ENCODE data around the gene EME2. TPM values are rescaled to one million over a fixed set of nuclear protein-coding genes. Genes with fewer than 3 reads are reported as not detected.

EME2 gene
- total and polyA plus RNA-seq, 2 of the 13 experiments (the other 11 are each of a cell fraction or from before 2014, with no cell fraction given) = 4.4 to 7.6 TPM

DNA sequence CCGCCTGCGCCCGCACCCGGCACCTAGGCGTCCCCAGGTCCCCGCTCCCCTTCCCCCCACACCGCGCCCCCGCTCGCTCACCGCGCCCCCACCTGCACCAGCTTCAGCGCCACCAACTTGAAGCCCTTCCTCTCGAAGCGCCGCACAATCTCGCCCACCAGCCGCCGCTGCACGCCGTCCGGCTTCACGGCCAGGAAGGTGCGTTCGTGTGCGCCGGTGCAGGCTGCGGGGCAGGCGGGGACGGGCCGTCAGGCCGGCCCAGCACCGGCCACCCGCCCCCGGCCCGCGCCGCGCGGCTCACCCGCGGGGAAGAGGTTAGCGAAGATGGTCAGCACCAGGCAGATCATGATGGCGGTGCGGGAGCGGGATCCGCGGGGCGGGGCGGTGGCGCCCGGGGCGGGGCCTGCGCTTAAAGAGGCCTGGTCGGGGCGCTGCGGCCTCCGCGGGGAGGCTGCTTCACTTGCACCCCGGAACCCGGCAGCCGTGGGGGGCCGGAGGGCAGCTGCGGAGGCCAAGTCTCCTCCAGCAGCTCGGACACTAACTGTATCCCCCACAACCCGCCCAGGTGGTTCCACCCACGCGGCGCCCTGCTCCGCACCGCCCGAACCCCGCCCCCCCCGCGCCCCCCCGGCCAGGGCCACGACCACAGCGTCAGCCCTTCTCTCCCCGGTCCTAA is 1.3 kb upstream of the EME2 start, which contains the start of gene NME3 (continued):
- TF ChIP-seq, protein P1, sequence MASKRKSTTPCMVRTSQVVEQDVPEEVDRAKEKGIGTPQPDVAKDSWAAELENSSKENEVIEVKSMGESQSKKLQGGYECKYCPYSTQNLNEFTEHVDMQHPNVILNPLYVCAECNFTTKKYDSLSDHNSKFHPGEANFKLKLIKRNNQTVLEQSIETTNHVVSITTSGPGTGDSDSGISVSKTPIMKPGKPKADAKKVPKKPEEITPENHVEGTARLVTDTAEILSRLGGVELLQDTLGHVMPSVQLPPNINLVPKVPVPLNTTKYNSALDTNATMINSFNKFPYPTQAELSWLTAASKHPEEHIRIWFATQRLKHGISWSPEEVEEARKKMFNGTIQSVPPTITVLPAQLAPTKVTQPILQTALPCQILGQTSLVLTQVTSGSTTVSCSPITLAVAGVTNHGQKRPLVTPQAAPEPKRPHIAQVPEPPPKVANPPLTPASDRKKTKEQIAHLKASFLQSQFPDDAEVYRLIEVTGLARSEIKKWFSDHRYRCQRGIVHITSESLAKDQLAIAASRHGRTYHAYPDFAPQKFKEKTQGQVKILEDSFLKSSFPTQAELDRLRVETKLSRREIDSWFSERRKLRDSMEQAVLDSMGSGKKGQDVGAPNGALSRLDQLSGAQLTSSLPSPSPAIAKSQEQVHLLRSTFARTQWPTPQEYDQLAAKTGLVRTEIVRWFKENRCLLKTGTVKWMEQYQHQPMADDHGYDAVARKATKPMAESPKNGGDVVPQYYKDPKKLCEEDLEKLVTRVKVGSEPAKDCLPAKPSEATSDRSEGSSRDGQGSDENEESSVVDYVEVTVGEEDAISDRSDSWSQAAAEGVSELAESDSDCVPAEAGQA (IDR thresholded peaks at IDR 0.05; ENCODE audit: low read depth) = no peak
- TF ChIP-seq, protein P1 (CRISPR knock-in tag; IDR thresholded peaks at IDR 0.05; ENCODE audit: borderline replicate concordance) = no peak
- TF ChIP-seq ETV5 (CRISPR knock-in tag; IDR thresholded peaks at IDR 0.05; ENCODE audit: borderline replicate concordance) (no peak), ELF4 (CRISPR knock-in tag; IDR thresholded peaks at IDR 0.05; ENCODE audit: borderline replicate concordance) (no peak), CEBPG (CRISPR knock-in tag; IDR thresholded peaks at IDR 0.05) (no peak), ZNF296 (CRISPR knock-in tag; conservative IDR thresholded peaks at IDR 0.05) (no peak), ZNF607 (CRISPR knock-in tag; IDR thresholded peaks at IDR 0.05; ENCODE audit: borderline replicate concordance) (no peak), ATF7 (IDR thresholded peaks at IDR 0.05) (no peak), ATF7 (CRISPR knock-in tag; IDR thresholded peaks at IDR 0.05) (no peak), NFKB2 (CRISPR knock-in tag; IDR thresholded peaks at IDR 0.05; ENCODE audit: borderline replicate concordance) (no peak), ZMYM4 (CRISPR knock-in tag; IDR thresholded peaks at IDR 0.05) (no peak), RAD21 (CRISPR knock-in tag; IDR thresholded peaks at IDR 0.05) (0 out of 2 replicates have a peak, but pooled peaks have one; percentile 28), MTA3 (CRISPR knock-in tag; IDR thresholded peaks at IDR 0.05) (no peak), ZNF12 (CRISPR knock-in tag; IDR thresholded peaks at IDR 0.05) (no peak), YEATS2 (CRISPR knock-in tag; IDR thresholded peaks at IDR 0.05; ENCODE audit: borderline replicate concordance) (no peak)
- TF ChIP-seq, protein P2, sequence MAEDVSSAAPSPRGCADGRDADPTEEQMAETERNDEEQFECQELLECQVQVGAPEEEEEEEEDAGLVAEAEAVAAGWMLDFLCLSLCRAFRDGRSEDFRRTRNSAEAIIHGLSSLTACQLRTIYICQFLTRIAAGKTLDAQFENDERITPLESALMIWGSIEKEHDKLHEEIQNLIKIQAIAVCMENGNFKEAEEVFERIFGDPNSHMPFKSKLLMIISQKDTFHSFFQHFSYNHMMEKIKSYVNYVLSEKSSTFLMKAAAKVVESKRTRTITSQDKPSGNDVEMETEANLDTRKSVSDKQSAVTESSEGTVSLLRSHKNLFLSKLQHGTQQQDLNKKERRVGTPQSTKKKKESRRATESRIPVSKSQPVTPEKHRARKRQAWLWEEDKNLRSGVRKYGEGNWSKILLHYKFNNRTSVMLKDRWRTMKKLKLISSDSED (CRISPR knock-in tag; IDR thresholded peaks at IDR 0.05) = no peak
- TF ChIP-seq, protein P3, sequence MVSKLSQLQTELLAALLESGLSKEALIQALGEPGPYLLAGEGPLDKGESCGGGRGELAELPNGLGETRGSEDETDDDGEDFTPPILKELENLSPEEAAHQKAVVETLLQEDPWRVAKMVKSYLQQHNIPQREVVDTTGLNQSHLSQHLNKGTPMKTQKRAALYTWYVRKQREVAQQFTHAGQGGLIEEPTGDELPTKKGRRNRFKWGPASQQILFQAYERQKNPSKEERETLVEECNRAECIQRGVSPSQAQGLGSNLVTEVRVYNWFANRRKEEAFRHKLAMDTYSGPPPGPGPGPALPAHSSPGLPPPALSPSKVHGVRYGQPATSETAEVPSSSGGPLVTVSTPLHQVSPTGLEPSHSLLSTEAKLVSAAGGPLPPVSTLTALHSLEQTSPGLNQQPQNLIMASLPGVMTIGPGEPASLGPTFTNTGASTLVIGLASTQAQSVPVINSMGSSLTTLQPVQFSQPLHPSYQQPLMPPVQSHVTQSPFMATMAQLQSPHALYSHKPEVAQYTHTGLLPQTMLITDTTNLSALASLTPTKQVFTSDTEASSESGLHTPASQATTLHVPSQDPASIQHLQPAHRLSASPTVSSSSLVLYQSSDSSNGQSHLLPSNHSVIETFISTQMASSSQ (IDR thresholded peaks at IDR 0.05; ENCODE audit: low read depth) = no peak
- TF ChIP-seq, protein P3 (CRISPR knock-in tag; IDR thresholded peaks at IDR 0.05; ENCODE audit: borderline replicate concordance) = no peak
- TF ChIP-seq, protein P4, sequence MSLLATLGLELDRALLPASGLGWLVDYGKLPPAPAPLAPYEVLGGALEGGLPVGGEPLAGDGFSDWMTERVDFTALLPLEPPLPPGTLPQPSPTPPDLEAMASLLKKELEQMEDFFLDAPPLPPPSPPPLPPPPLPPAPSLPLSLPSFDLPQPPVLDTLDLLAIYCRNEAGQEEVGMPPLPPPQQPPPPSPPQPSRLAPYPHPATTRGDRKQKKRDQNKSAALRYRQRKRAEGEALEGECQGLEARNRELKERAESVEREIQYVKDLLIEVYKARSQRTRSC (CRISPR knock-in tag; IDR thresholded peaks at IDR 0.05; ENCODE audit: low read depth) = no peak

Data from HepG2 (cell line).